ENCODE results near the gene DEFB125. TPM values are rescaled to one million over a fixed set of nuclear protein-coding genes. Genes with fewer than 3 reads are reported as not detected.

The DEFB125 gene
- polyA plus RNA-seq, 1 donor from 2014 or later, result not detected

GRCh38 chr20:79565-79964 lies 7.9 kb upstream of the DEFB125 start:
- Histone ChIP-seq H3K4me2 (ENCODE audit: low read length) (no peak overlapping the region), H3K9me3 (ENCODE audit: low read length) (peaks cover 3% of the 10 kb centered on the region), H3K36me3 (ENCODE audit: insufficient read depth, low read length) (no peaks in the 10 kb centered on the region), H3K27me3 (ENCODE audit: insufficient read depth, low read depth, low read length) (no peaks in the 10 kb centered on the region), H3K9ac (ENCODE audit: low read length) (no peak overlapping the region), H4K20me1 (ENCODE audit: insufficient read depth) (no peaks in the 10 kb centered on the region), H3K4me3 (ENCODE audit: low read length) (no peak overlapping the region), H2AFZ (ENCODE audit: low read depth, low read length) (no peak overlapping the region), H3K79me2 (replicated peaks; ENCODE audit: insufficient read depth, low read length) (no peaks in the 10 kb centered on the region), H3F3A (ENCODE audit: insufficient read depth, low read length, poor library complexity, severe bottlenecking) (no peaks in the 10 kb centered on the region), H3K9me2 (ENCODE audit: insufficient read depth, low read length) (no peaks in the 10 kb centered on the region), H3K27ac (ENCODE audit: low read length) (no peak overlapping the region)
- no peak for TF ChIP-seq EP300 (conservative IDR thresholded peaks at IDR 0.05; ENCODE audit: poor library complexity, severe bottlenecking)
- no peak for TF ChIP-seq MXI1 (conservative IDR thresholded peaks at IDR 0.05; ENCODE audit: poor library complexity, severe bottlenecking)
- TF ChIP-seq SMC3 (conservative IDR thresholded peaks at IDR 0.05; ENCODE audit: poor library complexity), result no peak
- no peak for TF ChIP-seq TAF1 (IDR thresholded peaks at IDR 0.05; ENCODE audit: low read depth)
- TF ChIP-seq EZH2 (IDR thresholded peaks at IDR 0.05; ENCODE audit: borderline replicate concordance, insufficient read depth, low read length, poor library complexity, severe bottlenecking), result no peak
- TF ChIP-seq POLR2AphosphoS5 (IDR thresholded peaks at IDR 0.05), result no peak
- no peak for TF ChIP-seq CTCF (IDR thresholded peaks at IDR 0.05; ENCODE audit: poor library complexity, severe bottlenecking)
- no peak for TF ChIP-seq RAD21 (conservative IDR thresholded peaks at IDR 0.05)
- no peak for TF ChIP-seq REST (IDR thresholded peaks at IDR 0.05; ENCODE audit: borderline replicate concordance)

- Histone ChIP-seq H3F3A (ENCODE audit: insufficient read depth, low read length, poor library complexity, severe bottlenecking) (no peaks in the 10 kb centered on the region), H3K9me3 (ENCODE audit: low read length) (peaks cover 2% of the 10 kb centered on the region), H2AFZ (ENCODE audit: low read depth, low read length) (no peak overlapping the region), H3K4me2 (ENCODE audit: low read length) (no peak overlapping the region), H3K79me2 (replicated peaks; ENCODE audit: insufficient read depth, low read length) (no peaks in the 10 kb centered on the region), H3K27ac (ENCODE audit: low read length) (no peak overlapping the region), H3K9ac (ENCODE audit: low read length) (no peak overlapping the region), H3K9me2 (ENCODE audit: insufficient read depth, low read length) (no peaks in the 10 kb centered on the region), H4K20me1 (ENCODE audit: insufficient read depth) (no peaks in the 10 kb centered on the region), H3K4me3 (ENCODE audit: low read length) (no peak overlapping the region), H3K27me3 (ENCODE audit: insufficient read depth, low read depth, low read length) (no peaks in the 10 kb centered on the region), H3K36me3 (ENCODE audit: insufficient read depth, low read length) (no peaks in the 10 kb centered on the region)
- TF ChIP-seq REST (IDR thresholded peaks at IDR 0.05; ENCODE audit: borderline replicate concordance) (no peak), TAF1 (IDR thresholded peaks at IDR 0.05; ENCODE audit: low read depth) (no peak), CTCF (IDR thresholded peaks at IDR 0.05; ENCODE audit: poor library complexity, severe bottlenecking) (no peak), SMC3 (conservative IDR thresholded peaks at IDR 0.05; ENCODE audit: poor library complexity) (no peak), POLR2AphosphoS5 (IDR thresholded peaks at IDR 0.05) (no peak), EZH2 (IDR thresholded peaks at IDR 0.05; ENCODE audit: borderline replicate concordance, insufficient read depth, low read length, poor library complexity, severe bottlenecking) (no peak), MXI1 (conservative IDR thresholded peaks at IDR 0.05; ENCODE audit: poor library complexity, severe bottlenecking) (no peak), RAD21 (conservative IDR thresholded peaks at IDR 0.05) (no peak), EP300 (conservative IDR thresholded peaks at IDR 0.05; ENCODE audit: poor library complexity, severe bottlenecking) (no peak)
Observed at GRCh38 chr20:90651-91050, 3.2 kb downstream of the DEFB125 start.

Measured in neural cell (in vitro differentiated cells).